CD14-positive monocyte (primary cell): ENCODE measurements around the gene CDK5RAP3. TPM values are rescaled to one million over a fixed set of nuclear protein-coding genes. Genes with fewer than 3 reads are reported as not detected.

Experiments used
- DNase-seq, 3 donors: peaks; one replicate each; pipeline ENCODE4 v3.0.0-alpha.2; 2011 to 2022
- H2AFZ ChIP-seq: 2 replicates; pipeline ENCODE4 v1.6.0; 2012; ENCODE audit warnings: mild to moderate bottlenecking, low read depth, low read length, inconsistent platforms; ENCODE audit not compliant: insufficient read depth, poor library complexity, severe bottlenecking
- H3K27ac ChIP-seq, 2 donors: 1 replicate in 1 of 2; 2 replicates in 1 of 2; pipeline ENCODE4 v1.5.1; 2012 to 2013; ENCODE audit warnings: low read length in 2 of 2, control low read depth in 1 of 2, inconsistent platforms in 1 of 2, low read depth in 1 of 2, mild to moderate bottlenecking in 1 of 2
- H3K27me3 ChIP-seq, 2 donors: one replicate each; pipeline versions ENCODE4 v1.6.0 to v1.6.1; 2011 to 2013; ENCODE audit warnings: low read length in 2 of 2; ENCODE audit not compliant: control insufficient read depth in 2 of 2, insufficient read depth in 2 of 2
- H3K36me3 ChIP-seq, 2 donors: replicated peaks in 1 of 2; 1 replicate in 1 of 2; 2 replicates in 1 of 2; pipeline versions ENCODE4 v1.5.1 to v1.6.1; 2012 to 2013; ENCODE audit warnings: low read length in 2 of 2, control low read depth in 1 of 2, inconsistent platforms in 1 of 2, mild to moderate bottlenecking in 1 of 2; ENCODE audit not compliant: insufficient read depth in 2 of 2, control insufficient read depth in 1 of 2
- H3K4me1 ChIP-seq, 2 donors: 1 replicate in 1 of 2; 2 replicates in 1 of 2; pipeline versions ENCODE4 v1.5.1 to v1.6.1; 2012 to 2013; ENCODE audit warnings: low read length in 2 of 2, control low read depth in 1 of 2, inconsistent platforms in 1 of 2, mild to moderate bottlenecking in 1 of 2, moderate library complexity in 1 of 2; ENCODE audit not compliant: insufficient read depth in 2 of 2, control insufficient read depth in 1 of 2
- H3K4me2 ChIP-seq: replicated peaks from 2 replicates; pipeline ENCODE3; 2012; ENCODE audit warnings: low read length, moderate library complexity, mild to moderate bottlenecking; ENCODE audit not compliant: poor library complexity, severe bottlenecking; ENCODE audit errors: extremely low read depth
- H3K4me3 ChIP-seq, 3 experiments: fragments of 200-600 bp in 1 of 3; sonication (generic) in 1 of 3; replicated peaks in 1 of 3; 1 replicate in 2 of 3; 2 replicates in 1 of 3; pipeline ENCODE4 v1.5.1; 2011 to 2013; ENCODE audit warnings: low read length in 3 of 3, mild to moderate bottlenecking in 3 of 3, control low read depth in 2 of 3, low read depth in 2 of 3, inconsistent platforms in 1 of 3, moderate library complexity in 1 of 3
- H3K79me2 ChIP-seq: 2 replicates; pipeline ENCODE4 v1.6.0; 2012; ENCODE audit warnings: mild to moderate bottlenecking, control low read depth, inconsistent platforms, low read length, moderate library complexity; ENCODE audit not compliant: insufficient read depth
- H3K9ac ChIP-seq: 2 replicates; pipeline ENCODE4 v1.6.0; 2017; ENCODE audit warnings: low read length, mild to moderate bottlenecking; ENCODE audit not compliant: insufficient read depth, poor library complexity, severe bottlenecking
- H3K9me3 ChIP-seq, 2 donors: replicated peaks in 1 of 2; 1 replicate in 1 of 2; 2 replicates in 1 of 2; pipeline versions ENCODE4 v1.5.1 to v1.6.1; 2012 to 2013; ENCODE audit warnings: low read length in 2 of 2, control low read depth in 1 of 2; ENCODE audit not compliant: control insufficient read depth in 1 of 2, insufficient read depth in 1 of 2
- H4K20me1 ChIP-seq: 2 replicates; pipeline ENCODE4 v1.6.0; 2012; ENCODE audit warnings: mild to moderate bottlenecking, low read length, control low read depth, moderate library complexity; ENCODE audit not compliant: insufficient read depth
- H3K27ac Mint-ChIP-seq, 7 donors: one replicate each; pipeline ENCODE4 v1.8.0; 2020; ENCODE audit warnings: mild to moderate bottlenecking in 7 of 7, mixed read lengths in 7 of 7, moderate library complexity in 6 of 7, inconsistent platforms in 2 of 7
- H3K27me3 Mint-ChIP-seq, 3 donors: one replicate each; pipeline ENCODE4 v1.8.0; 2021 to 2022; ENCODE audit warnings: low read depth in 3 of 3, mild to moderate bottlenecking in 3 of 3, mixed read lengths in 3 of 3, moderate library complexity in 3 of 3, inconsistent platforms in 1 of 3
- H3K36me3 Mint-ChIP-seq, 2 donors: one replicate each; pipeline ENCODE4 v1.8.0; 2020; ENCODE audit warnings: mixed read lengths in 2 of 2, inconsistent platforms in 1 of 2, mild to moderate bottlenecking in 1 of 2
- H3K4me1 Mint-ChIP-seq: one replicate; pipeline ENCODE4 v1.8.0; 2020; ENCODE audit warnings: mild to moderate bottlenecking, mixed read lengths
- H3K4me3 Mint-ChIP-seq, 2 donors: one replicate each; pipeline ENCODE4 v1.8.0; 2020; ENCODE audit warnings: mild to moderate bottlenecking in 2 of 2, mixed read lengths in 2 of 2, moderate library complexity in 1 of 2
- H3K9me3 Mint-ChIP-seq, 7 donors: one replicate each; pipeline ENCODE4 v1.8.0; 2020 to 2022; ENCODE audit warnings: mixed read lengths in 7 of 7, mild to moderate bottlenecking in 6 of 7, moderate library complexity in 6 of 7, inconsistent platforms in 2 of 7
- CTCF ChIP-seq: fragments of 200-600 bp; IDR thresholded peaks from one replicate; pipeline ENCODE4 v1.8.0; 2022; ENCODE audit warnings: antibody characterized with exemption, mild to moderate bottlenecking
- WGBS: methylation state at CpG from one replicate; pipeline ENCODE4 v1.1.5; 2013; ENCODE audit warnings: missing lambda C conversion rate; ENCODE audit not compliant: insufficient coverage; 5-methylcytosine and 5-hydroxymethylcytosine counted together
- intact Hi-C, 2 donors: fragments of 100-400 bp; cut with micrococcal nuclease; formaldehyde crosslinking; loops; one replicate each; pipeline versions ENCODE4 v1.15.0 to v1.15.1; 2023
- polyA plus RNA-seq, 3 donors: library from polyadenylated mRNA; depleted of rRNA in 1 of 3; unstranded in 2 of 3; stranded (reverse) in 1 of 3; fragments of 300-500 nt in 2 of 3; fragments of >200 nt in 1 of 3; fragmentation: Illumina TruSeq in 2 of 3; gene quantifications; 1 replicate in 2 of 3; 2 replicates in 1 of 3; pipeline ENCODE4 v1.2.3, GENCODE V29; 2012 to 2021

CDK5RAP3 gene
- polyA plus RNA-seq, 3 donors = 86.1 to 782 (median 94.4) TPM

- H3K27ac Mint-ChIP-seq = no peak overlapping the region
- WGBS = no CpG with 5 or more reads among the region's 1 CpG
- peaks cover 24% of the 10 kb centered on the region for H3K4me1 Mint-ChIP-seq
- Histone ChIP-seq H3K4me3 (no peak overlapping the region), H3K4me2 (no peak overlapping the region), H3K27ac (no peak overlapping the region), H3K36me3 (no peaks in the 10 kb centered on the region), H3K79me2 (no peaks in the 10 kb centered on the region), H3K4me1 (peaks cover 25 to 31% of the 10 kb centered on the region in 2 donors), H4K20me1 (no peaks in the 10 kb centered on the region), H3K27me3 (peaks cover 0 to 10% of the 10 kb centered on the region in 2 donors), H2AFZ (no peak overlapping the region), H3K9ac (no peak overlapping the region), H3K9me3 (no peaks in the 10 kb centered on the region)
- H3K27me3 Mint-ChIP-seq = peaks cover 26 to 34% (median 32%) of the 10 kb centered on the region in 3 donors
- no peak overlapping the region for H3K4me3 Mint-ChIP-seq
- no peaks in the 10 kb centered on the region for H3K36me3 Mint-ChIP-seq
- intact Hi-C loops = loop anchor here (5.0 to 10.0 kb wide), 3 partner anchors 99 to 589 kb away; partner anchors contain the start of gene HOXB8 (in 1 of the 2)
- H3K9me3 Mint-ChIP-seq = peaks cover 0 to 3% (median 0%) of the 10 kb centered on the region in 7 donors
- no peak for TF ChIP-seq CTCF
- no peak for DNase-seq
Observed at GRCh38 chr17:48028736-48029135, 57.8 kb downstream of the CDK5RAP3 start.

DNA sequence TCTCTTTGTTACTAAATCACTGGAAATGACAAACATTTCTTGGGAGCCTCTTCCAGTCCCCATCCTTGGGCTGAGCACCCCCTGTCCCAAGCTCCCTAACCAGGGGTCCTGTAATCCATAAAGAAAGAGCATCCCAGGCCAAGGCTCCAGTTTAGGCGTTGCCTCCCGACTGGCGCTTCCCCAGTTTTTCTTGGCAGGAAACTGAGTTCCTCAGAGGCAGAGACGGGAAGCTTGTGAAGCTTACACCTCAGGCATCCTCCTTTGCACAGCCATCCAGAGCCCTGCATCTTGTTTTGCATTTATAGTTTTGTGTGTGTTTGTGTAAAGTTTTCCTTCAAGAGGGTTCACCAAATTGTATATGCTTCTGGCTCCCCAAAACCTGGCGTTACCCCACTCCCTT, 59.6 kb downstream of the CDK5RAP3 start:
- Histone ChIP-seq H3K9me3 (no peaks in the 10 kb centered on the region), H3K9ac (no peak overlapping the region), H2AFZ (no peak overlapping the region), H4K20me1 (no peaks in the 10 kb centered on the region), H3K4me2 (no peak overlapping the region), H3K79me2 (no peaks in the 10 kb centered on the region), H3K27me3 (peaks cover 0 to 15% of the 10 kb centered on the region in 2 donors), H3K4me3 (no peak overlapping the region), H3K4me1 (peaks cover 13% of the 10 kb centered on the region in 2 donors), H3K27ac (no peak overlapping the region), H3K36me3 (no peaks in the 10 kb centered on the region)
- intact Hi-C loops = no loop called here
- Mint-ChIP-seq H3K36me3 (no peaks in the 10 kb centered on the region), H3K4me3 (no peak overlapping the region), H3K4me1 (peaks cover 13% of the 10 kb centered on the region), H3K27me3 (peaks cover 34 to 37% (median 37%) of the 10 kb centered on the region in 3 donors), H3K27ac (no peak overlapping the region), H3K9me3 (peaks cover 0 to 5% (median 0%) of the 10 kb centered on the region in 7 donors)
- TF ChIP-seq CTCF = no peak
- 100% methylated on average over 1 of the region's 5 CpGs for WGBS
- no peak for DNase-seq

Other genes with a start within 250 kb of the CDK5RAP3 start
- under 1 TPM; 0.05 to 0.16 (median 0.13) TPM for gene TBX21, start 237.9 kb upstream of the CDK5RAP3 start, polyA plus RNA-seq
- gene OSBPL7, start 149.3 kb upstream of the CDK5RAP3 start, polyA plus RNA-seq = 10 to 100 TPM in 1 of 3 donors, 1 to 10 TPM in 2; 1.6 to 17.3 (median 1.6) TPM
- gene MRPL10, start 139.6 kb upstream of the CDK5RAP3 start, polyA plus RNA-seq = 10 to 100 TPM; 28.5 to 32.7 (median 32.6) TPM
- under 1 TPM; 0.12 to 0.65 (median 0.22) TPM for gene LRRC46, start 139.4 kb upstream of the CDK5RAP3 start, polyA plus RNA-seq
- gene SCRN2, start 129.8 kb upstream of the CDK5RAP3 start, polyA plus RNA-seq = 10 to 100 TPM; 13.2 to 45.1 (median 14.5) TPM
- gene SP6, start 120.0 kb upstream of the CDK5RAP3 start, polyA plus RNA-seq = under 1 TPM in 1 of 3 donors, not detected in 2; 0.06 TPM
- gene SP2, start 74.9 kb upstream of the CDK5RAP3 start, polyA plus RNA-seq = 10 to 100 TPM in 1 of 3 donors, 1 to 10 TPM in 2; 3.1 to 26.7 (median 6.8) TPM
- 10 to 100 TPM; 13.2 to 34.2 (median 29.7) TPM for gene PNPO, start 29.5 kb upstream of the CDK5RAP3 start, polyA plus RNA-seq
- gene PRR15L, start 13.2 kb upstream of the CDK5RAP3 start, polyA plus RNA-seq = not detected
- gene COPZ2, start 66.7 kb downstream of the CDK5RAP3 start, polyA plus RNA-seq = 10 to 100 TPM in 1 of 3 donors, 1 to 10 TPM in 2; 4.2 to 12.2 (median 6.9) TPM
- 10 to 100 TPM in 1 of 3 donors, 1 to 10 TPM in 2; 2.8 to 27.0 (median 7.1) TPM for gene NFE2L1, start 77.2 kb downstream of the CDK5RAP3 start, polyA plus RNA-seq
- gene CBX1, start 130.4 kb downstream of the CDK5RAP3 start, polyA plus RNA-seq = 10 to 100 TPM; 12.5 to 18.2 (median 17.2) TPM
- 10 to 100 TPM; 34.3 to 49.3 (median 48.4) TPM for gene SNX11, start 136.7 kb downstream of the CDK5RAP3 start, polyA plus RNA-seq